Measurements from ENCODE around the gene LILRB5. TPM values are rescaled to one million over a fixed set of nuclear protein-coding genes. Genes with fewer than 3 reads are reported as not detected.

LILRB5 gene
- total RNA-seq, 1 experiment from 2014 or later, result 0.05 TPM

DNA sequence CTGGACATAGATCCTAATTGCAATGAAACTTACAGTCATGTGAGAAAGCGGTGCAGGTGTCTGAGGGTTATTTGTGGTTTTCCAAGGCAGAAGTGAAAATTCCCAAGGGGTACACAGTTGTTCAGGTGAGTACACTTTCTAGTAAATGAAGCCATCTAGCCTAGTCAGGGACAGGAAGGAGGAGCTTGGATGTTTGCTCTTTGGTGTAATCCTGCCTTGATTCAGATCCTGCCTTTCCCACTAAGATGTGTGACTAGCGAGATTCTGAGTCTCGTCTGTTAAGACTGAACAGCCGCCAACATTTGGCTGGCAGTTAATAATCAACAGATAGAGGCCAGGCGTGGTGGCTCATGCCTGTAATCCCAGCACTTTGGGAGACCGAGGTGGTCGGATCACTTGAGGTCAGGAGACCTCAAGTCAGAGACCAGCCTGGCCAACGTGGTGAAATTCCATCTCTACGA lies 53.9 kb downstream of the LILRB5 start:
- DNase-seq (ENCODE audit: low read depth, low spot score) (no peak), ATAC-seq (no peak)
- TF ChIP-seq TCF7L2 (IDR thresholded peaks at IDR 0.05; ENCODE audit: low read depth, low read length), result no peak
- TF ChIP-seq, protein P1, sequence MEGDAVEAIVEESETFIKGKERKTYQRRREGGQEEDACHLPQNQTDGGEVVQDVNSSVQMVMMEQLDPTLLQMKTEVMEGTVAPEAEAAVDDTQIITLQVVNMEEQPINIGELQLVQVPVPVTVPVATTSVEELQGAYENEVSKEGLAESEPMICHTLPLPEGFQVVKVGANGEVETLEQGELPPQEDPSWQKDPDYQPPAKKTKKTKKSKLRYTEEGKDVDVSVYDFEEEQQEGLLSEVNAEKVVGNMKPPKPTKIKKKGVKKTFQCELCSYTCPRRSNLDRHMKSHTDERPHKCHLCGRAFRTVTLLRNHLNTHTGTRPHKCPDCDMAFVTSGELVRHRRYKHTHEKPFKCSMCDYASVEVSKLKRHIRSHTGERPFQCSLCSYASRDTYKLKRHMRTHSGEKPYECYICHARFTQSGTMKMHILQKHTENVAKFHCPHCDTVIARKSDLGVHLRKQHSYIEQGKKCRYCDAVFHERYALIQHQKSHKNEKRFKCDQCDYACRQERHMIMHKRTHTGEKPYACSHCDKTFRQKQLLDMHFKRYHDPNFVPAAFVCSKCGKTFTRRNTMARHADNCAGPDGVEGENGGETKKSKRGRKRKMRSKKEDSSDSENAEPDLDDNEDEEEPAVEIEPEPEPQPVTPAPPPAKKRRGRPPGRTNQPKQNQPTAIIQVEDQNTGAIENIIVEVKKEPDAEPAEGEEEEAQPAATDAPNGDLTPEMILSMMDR (IDR thresholded peaks at IDR 0.05), result no peak
- TF ChIP-seq SIN3A (IDR thresholded peaks at IDR 0.05; ENCODE audit: borderline replicate concordance, insufficient read depth, low read depth, low read length), result no peak
- TF ChIP-seq, protein P2, sequence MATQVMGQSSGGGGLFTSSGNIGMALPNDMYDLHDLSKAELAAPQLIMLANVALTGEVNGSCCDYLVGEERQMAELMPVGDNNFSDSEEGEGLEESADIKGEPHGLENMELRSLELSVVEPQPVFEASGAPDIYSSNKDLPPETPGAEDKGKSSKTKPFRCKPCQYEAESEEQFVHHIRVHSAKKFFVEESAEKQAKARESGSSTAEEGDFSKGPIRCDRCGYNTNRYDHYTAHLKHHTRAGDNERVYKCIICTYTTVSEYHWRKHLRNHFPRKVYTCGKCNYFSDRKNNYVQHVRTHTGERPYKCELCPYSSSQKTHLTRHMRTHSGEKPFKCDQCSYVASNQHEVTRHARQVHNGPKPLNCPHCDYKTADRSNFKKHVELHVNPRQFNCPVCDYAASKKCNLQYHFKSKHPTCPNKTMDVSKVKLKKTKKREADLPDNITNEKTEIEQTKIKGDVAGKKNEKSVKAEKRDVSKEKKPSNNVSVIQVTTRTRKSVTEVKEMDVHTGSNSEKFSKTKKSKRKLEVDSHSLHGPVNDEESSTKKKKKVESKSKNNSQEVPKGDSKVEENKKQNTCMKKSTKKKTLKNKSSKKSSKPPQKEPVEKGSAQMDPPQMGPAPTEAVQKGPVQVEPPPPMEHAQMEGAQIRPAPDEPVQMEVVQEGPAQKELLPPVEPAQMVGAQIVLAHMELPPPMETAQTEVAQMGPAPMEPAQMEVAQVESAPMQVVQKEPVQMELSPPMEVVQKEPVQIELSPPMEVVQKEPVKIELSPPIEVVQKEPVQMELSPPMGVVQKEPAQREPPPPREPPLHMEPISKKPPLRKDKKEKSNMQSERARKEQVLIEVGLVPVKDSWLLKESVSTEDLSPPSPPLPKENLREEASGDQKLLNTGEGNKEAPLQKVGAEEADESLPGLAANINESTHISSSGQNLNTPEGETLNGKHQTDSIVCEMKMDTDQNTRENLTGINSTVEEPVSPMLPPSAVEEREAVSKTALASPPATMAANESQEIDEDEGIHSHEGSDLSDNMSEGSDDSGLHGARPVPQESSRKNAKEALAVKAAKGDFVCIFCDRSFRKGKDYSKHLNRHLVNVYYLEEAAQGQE (IDR thresholded peaks at IDR 0.05; ENCODE audit: insufficient read depth in 1 of 2, low read depth in 2 of 2, low read length in 1 of 2), result no peak
- TF ChIP-seq POLR2AphosphoS5 (IDR thresholded peaks at IDR 0.05; ENCODE audit: low read depth, low read length), result no peak
- Histone ChIP-seq H3K9me3 (ENCODE audit: control insufficient read depth, insufficient read depth, low read depth, low read length) (no peaks in the 10 kb centered on the region), H3K36me3 (ENCODE audit: control insufficient read depth, insufficient read depth, low read length) (peaks cover 44% of the 10 kb centered on the region), H3K4me3 (ENCODE audit: low read depth in 2 of 2, low read length in 2 of 2) (peak overlapping the region; percentile 69 to 96), H3K27me3 (ENCODE audit: control insufficient read depth, insufficient read depth, low read length) (no peaks in the 10 kb centered on the region), H3K4me1 (ENCODE audit: control insufficient read depth, insufficient read depth, low read length) (peaks cover 64% of the 10 kb centered on the region), H3K27ac (ENCODE audit: low read length) (peak overlapping the region; percentile 95)
- intact Hi-C loops (cut with micrococcal nuclease; ENCODE audit: unreplicated experiment) (no loop called here), in situ Hi-C loops (cut with HindIII; ENCODE audit: low pct_unique_long_range_greater_than_20kb, low sequenced_read_pairs) (no loop called here)
- BruUV-seq (replicated peaks), result no TSS peak
- ChIA-PET CTCF (no interaction called here), POLR2A (interaction anchor here (0.6 kb wide), 1 partner anchor 16 kb away, joined by 3 read pairs; no protein-coding TSS in a partner anchor)

DNA sequence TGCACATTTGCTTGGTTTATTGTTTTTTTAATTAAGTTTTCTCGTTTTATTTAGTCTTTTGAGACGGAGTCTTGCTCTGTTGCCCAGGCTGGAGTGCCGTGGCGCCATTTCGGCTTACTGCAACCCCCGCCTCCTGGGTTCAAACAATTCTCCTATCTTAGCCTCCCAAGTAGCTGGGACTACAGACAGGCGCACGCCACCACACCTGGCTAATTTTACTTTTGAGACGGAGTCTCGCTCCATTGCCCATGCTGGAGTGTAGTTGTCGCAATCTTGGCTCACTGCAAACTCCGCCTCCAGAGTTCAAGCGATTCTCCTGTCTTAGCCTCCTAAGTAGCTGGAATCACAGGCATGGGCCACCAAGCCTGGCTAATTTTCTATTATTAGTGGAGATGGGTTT lies 55.1 kb downstream of the LILRB5 start:
- DNase-seq (ENCODE audit: low read depth, low spot score), result no peak
- in situ Hi-C loops (cut with HindIII; ENCODE audit: low pct_unique_long_range_greater_than_20kb, low sequenced_read_pairs), result no loop called here
- intact Hi-C loops (cut with micrococcal nuclease; ENCODE audit: unreplicated experiment), result no loop called here
- Histone ChIP-seq H3K27me3 (ENCODE audit: control insufficient read depth, insufficient read depth, low read length) (no peaks in the 10 kb centered on the region), H3K36me3 (ENCODE audit: control insufficient read depth, insufficient read depth, low read length) (peaks cover 42% of the 10 kb centered on the region), H3K9me3 (ENCODE audit: control insufficient read depth, insufficient read depth, low read depth, low read length) (no peaks in the 10 kb centered on the region), H3K4me3 (ENCODE audit: low read depth in 2 of 2, low read length in 2 of 2) (peak overlapping the region; percentile 69 to 96), H3K27ac (ENCODE audit: low read length) (peak overlapping the region; percentile 95), H3K4me1 (ENCODE audit: control insufficient read depth, insufficient read depth, low read length) (peaks cover 52% of the 10 kb centered on the region)
- CTCF ChIA-PET, result no interaction called here
- POLR2A ChIA-PET, result no interaction called here
- TF ChIP-seq SIN3A (IDR thresholded peaks at IDR 0.05; ENCODE audit: borderline replicate concordance, insufficient read depth, low read depth, low read length) (no peak), TCF7L2 (IDR thresholded peaks at IDR 0.05; ENCODE audit: low read depth, low read length) (no peak), POLR2AphosphoS5 (IDR thresholded peaks at IDR 0.05; ENCODE audit: low read depth, low read length) (no peak)
- TF ChIP-seq, protein P2 (IDR thresholded peaks at IDR 0.05; ENCODE audit: insufficient read depth in 1 of 2, low read depth in 2 of 2, low read length in 1 of 2), result no peak
- TF ChIP-seq, protein P1 (IDR thresholded peaks at IDR 0.05), result no peak
- BruUV-seq (replicated peaks), result no TSS peak
- ATAC-seq, result no peak
